ENCODE results near the gene ABR.
A peak's percentile ranks its signal among the peaks of the same experiment; 100 is the strongest.

ABR gene

DNA sequence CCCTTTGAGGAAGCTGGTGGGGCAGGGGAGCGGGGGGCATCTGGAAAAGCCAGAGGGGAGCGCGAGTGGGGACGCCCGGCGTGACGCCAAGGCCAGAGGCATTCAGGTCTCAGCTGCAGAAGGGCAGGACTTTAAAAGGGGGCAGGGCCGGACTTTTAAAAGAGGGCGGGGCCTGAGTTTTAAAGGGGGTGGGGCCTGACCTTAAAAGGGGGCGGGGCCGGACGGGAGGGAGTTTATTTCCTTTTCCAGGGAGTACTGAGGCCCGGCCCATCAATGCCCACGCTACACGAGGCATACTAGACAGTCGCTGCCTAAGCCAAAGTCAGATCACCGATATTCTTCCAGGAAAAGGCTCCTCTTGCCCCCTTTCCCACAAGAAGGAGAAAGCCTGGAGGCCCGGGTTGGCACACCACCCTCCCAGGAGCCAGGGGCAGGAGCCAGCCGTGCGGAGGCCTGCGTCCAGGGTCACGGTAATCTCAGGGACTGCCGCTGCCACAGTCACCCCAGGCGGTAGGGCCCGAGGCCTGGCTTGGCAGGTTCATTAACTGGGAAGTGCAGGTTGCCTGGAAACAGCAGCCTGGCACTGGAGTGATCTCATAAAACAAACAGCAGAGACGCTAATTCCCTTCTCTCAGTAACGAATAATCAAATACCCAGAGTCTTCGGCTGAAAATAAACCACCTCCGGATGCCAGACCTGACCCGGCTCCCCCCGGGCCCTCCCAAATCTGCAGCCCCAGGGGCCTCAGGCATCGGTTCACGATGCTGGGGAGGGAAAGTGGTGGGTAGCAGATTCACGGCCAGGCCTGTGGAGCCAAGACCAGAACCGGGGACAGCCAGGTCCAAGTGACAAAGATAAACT lies 92.2 kb downstream of the ABR start:
- no peak overlapping the region for H3K4me3 ChIP-seq (ENCODE audit: low read length)
- TF ChIP-seq, protein P1, sequence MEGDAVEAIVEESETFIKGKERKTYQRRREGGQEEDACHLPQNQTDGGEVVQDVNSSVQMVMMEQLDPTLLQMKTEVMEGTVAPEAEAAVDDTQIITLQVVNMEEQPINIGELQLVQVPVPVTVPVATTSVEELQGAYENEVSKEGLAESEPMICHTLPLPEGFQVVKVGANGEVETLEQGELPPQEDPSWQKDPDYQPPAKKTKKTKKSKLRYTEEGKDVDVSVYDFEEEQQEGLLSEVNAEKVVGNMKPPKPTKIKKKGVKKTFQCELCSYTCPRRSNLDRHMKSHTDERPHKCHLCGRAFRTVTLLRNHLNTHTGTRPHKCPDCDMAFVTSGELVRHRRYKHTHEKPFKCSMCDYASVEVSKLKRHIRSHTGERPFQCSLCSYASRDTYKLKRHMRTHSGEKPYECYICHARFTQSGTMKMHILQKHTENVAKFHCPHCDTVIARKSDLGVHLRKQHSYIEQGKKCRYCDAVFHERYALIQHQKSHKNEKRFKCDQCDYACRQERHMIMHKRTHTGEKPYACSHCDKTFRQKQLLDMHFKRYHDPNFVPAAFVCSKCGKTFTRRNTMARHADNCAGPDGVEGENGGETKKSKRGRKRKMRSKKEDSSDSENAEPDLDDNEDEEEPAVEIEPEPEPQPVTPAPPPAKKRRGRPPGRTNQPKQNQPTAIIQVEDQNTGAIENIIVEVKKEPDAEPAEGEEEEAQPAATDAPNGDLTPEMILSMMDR (conservative IDR thresholded peaks at IDR 0.05; ENCODE audit: low read length) = no peak
- DNase-seq (ENCODE audit: low read depth) = peak; percentile 41

DNA sequence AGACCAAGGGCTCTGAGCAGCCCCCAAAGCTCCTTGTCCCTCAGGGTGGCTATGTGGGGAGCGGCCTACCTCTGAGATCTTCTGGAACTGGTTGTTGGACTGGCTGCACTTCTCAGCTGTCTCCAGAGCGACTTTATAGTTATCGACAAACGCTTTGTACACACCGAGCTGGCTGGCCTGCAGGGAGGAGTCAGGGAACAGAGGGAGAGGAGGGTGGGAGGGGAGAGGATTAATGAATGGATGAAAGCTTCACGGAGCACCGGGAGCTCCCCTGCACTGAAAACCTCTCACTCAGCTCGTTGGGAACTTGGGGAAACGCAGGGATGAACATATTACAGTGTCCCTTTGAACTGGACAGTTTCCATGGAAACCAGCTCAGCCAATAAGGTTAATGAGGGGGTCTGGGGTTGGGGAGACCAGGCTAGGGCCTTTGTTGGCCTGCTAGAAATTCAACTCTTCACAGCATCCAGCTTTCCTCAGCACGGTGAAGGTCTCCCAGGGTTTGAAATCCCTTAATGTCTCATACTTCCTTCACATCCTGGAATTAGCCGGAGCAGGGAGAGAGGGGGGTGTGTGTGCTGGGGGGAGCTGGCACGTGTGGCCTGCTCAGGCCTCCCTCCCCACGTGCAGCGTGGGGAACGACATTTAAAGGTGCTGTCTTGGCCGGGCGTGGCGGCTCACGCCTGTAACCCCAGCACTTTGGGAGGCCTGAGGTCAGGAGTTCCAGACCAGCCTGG lies 96.2 kb downstream of the ABR start:
- TF ChIP-seq, protein P1 (conservative IDR thresholded peaks at IDR 0.05; ENCODE audit: low read length) = no peak

DNA sequence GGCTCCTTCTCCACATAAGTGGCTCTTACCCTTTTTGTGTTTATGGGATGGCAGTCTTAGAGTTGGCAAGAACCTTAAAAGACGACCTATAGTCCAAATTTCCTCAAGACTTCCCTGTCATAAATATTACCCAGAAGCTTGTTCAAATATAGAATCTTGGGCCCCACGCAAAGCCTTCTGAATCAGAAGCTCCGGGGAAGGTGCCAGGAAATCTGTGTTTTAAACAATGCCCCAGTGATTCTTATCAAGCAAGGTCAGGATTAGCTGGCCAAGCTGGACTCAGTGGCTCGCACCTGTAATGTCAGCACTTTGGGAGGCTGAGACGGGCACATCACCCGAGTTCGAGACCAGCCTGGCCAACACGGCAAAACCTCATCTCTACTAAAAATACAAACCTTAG lies 97.2 kb downstream of the ABR start:
- TF ChIP-seq, protein P1 (conservative IDR thresholded peaks at IDR 0.05; ENCODE audit: low read length) = no peak
- H3K4me3 ChIP-seq (ENCODE audit: low read length) = no peak overlapping the region
- DNase-seq (ENCODE audit: low read depth) = peak; percentile 4

More for the DNA sequence above, 96.2 kb downstream of the ABR start:
- DNase-seq (ENCODE audit: low read depth) = no peak
- H3K4me3 ChIP-seq (ENCODE audit: low read length) = no peak overlapping the region

DNA sequence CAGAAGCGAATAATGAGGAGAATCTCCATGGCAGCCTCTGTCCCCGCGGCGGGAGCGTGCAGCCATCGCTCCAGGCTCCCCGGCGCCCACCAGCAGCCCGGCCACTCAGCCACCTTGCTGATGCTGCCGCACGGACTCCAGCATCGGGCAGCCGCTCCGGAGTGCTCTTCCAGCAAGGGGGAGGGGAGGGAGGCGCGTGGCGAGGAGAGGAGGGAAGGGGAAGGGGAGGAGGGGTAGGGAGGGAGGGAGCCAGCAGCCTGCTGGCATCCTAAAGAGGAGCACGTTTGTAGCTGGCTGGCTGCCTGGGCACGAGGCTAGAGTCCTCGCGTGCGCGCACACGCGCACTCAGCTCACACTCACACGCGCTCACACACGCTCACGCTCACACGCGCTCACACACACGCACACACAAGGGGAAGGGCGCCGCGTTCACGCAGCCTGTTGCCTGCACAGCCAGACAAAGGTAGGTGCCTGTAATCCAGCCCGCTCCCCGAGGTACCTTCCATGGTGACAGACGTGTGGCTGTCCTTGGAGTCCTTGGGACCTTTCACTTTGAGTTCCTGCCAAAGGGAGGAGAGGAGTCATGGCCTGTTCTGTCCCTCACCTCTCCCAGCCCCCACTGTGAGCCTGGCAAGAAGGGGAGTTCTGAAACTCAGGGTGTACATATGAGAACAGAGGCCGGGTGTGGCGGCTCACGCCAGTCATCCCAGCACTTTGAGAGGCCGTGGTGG lies 100.8 kb downstream of the ABR start:
- TF ChIP-seq, protein P1 (conservative IDR thresholded peaks at IDR 0.05; ENCODE audit: low read length) = no peak
- no peak for DNase-seq (ENCODE audit: low read depth)
- H3K4me3 ChIP-seq (ENCODE audit: low read length) = no peak overlapping the region

DNA sequence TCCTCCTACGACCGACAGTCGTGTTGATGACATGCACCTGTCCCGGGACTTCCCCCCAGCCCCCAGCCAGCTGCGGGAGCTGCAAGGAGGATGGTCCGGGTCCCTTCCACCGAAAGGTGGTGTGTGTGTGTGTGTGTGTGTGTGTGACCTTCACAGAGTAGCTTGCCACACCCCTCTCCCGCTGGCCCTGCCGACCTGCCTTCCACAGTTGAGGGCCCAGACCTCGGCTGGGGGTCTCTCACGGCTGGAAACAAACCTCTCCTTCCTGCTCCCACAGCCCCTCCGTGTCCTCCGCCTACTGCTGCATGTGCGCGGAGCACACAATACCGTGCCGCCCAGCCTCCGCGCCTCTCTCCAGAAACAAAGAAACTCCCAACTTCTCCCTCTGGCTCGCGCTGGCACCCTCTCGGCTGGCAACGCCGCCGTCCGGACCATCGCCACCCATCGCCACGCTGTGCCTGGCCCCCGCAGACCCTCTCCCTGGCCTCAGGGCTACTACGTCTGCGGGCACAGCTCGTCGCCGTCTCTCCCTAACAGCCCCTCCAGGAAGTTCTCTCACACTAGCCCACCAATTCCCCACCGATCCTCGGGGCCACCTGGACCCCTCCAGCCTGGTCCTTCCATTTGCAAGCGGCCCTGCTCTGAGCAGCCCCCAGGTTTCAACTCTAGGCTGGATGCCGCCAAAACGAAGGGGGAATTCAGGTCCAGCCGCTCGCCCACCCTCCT lies 101.6 kb downstream of the ABR start:
- no peak overlapping the region for H3K4me3 ChIP-seq (ENCODE audit: low read length)
- TF ChIP-seq, protein P1 (conservative IDR thresholded peaks at IDR 0.05; ENCODE audit: low read length) = no peak
- no peak for DNase-seq (ENCODE audit: low read depth)

DNA sequence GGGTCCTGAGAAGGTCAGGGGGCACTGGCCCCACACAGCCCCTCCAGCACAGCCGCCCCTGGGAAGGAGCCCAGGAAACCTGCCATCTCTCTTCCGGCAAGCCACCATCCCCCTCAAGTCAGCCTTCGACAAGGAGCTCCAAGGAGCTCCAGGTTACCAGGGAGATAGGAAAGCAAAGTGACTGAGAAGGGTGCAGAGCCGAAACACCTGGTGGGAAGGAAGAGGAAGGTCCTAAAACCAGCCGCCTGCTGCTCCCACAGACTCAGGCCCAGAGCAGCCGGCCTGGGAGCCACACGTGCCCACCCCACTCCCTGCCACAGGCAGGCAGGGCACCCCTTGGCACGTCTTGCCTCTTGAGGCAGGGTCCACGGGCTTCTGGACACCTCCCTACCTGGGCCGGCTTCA lies 102.2 kb downstream of the ABR start:
- no peak for DNase-seq (ENCODE audit: low read depth)
- no peak overlapping the region for H3K4me3 ChIP-seq (ENCODE audit: low read length)
- TF ChIP-seq, protein P1 (conservative IDR thresholded peaks at IDR 0.05; ENCODE audit: low read length) = no peak

All from AG10803 (cell line).